ENCODE measurements around the gene PYGL.
"Not testable (repeated sequence)": the region's sequence is repeated elsewhere in the genome, so short reads cannot be mapped to it uniquely, and the experiment has no call there.

Gene PYGL

GRCh38 chr14:50924843-50925242 lies 19.4 kb downstream of the PYGL start:
- DNase-seq: no peak

GRCh38 chr14:50924236-50924635 lies 20.0 kb downstream of the PYGL start:
- DNase-seq: no peak

GRCh38 chr14:50922803-50923202 lies 21.5 kb downstream of the PYGL start:
- no peak for DNase-seq

DNA sequence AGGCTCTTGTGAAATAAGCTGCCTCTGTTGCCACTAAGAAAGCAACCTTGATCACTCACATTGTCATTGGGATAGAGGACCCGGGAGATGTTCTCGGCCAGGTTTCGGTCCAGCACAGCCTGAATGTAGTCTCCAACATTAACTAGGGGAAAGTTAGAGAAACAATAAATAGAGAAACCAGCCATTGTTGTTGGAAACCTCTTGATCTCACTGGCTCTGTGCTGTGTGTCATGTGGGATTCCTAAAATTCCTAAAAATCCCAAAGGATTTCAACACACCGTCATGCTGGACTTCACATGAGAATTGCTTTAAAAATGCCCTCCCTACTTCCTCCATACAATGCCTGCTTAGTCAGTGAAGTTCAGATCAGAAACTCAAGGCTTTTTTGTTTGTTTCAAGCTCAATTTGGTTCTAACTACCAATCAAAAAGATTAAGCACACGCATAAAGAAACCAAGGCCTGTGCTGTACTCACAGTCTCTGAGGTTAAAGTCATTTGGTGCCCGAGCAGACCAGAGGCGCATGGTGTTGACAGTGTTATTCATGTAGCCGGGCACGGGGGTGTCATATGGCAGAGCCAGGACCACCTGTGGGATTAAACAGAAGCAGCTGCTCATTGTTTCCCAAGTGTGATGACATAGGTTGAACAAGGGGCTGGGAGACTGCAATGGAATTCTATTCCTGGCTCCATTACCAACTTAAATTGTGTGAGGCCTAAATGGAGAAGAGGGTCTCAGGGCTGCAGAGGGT lies 23.6 kb downstream of the PYGL start:
- DNase-seq: no peak

DNA sequence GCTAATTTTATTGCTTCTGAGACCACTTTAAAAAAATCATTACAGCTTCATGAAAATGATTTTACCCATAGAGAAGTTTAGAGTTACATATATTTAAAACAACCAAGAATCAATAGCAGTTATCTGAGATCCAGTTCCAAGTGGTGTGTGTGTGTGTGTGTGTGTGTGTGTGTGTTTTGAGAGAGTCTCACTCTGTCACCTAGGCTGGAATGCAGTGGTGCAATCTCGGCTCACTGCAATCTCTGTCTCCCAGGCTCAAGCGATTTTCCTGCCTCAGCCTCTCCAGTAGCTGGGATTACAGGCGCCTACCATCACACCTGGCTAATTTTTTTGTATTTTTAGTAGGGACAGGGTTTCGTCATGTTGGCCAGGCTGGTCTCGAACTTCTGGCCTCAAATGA lies 24.8 kb downstream of the PYGL start:
- not testable (repeated sequence) for DNase-seq

- DNase-seq: no peak
Observed at GRCh38 chr14:50917449-50917848, 26.8 kb downstream of the PYGL start.

DNA sequence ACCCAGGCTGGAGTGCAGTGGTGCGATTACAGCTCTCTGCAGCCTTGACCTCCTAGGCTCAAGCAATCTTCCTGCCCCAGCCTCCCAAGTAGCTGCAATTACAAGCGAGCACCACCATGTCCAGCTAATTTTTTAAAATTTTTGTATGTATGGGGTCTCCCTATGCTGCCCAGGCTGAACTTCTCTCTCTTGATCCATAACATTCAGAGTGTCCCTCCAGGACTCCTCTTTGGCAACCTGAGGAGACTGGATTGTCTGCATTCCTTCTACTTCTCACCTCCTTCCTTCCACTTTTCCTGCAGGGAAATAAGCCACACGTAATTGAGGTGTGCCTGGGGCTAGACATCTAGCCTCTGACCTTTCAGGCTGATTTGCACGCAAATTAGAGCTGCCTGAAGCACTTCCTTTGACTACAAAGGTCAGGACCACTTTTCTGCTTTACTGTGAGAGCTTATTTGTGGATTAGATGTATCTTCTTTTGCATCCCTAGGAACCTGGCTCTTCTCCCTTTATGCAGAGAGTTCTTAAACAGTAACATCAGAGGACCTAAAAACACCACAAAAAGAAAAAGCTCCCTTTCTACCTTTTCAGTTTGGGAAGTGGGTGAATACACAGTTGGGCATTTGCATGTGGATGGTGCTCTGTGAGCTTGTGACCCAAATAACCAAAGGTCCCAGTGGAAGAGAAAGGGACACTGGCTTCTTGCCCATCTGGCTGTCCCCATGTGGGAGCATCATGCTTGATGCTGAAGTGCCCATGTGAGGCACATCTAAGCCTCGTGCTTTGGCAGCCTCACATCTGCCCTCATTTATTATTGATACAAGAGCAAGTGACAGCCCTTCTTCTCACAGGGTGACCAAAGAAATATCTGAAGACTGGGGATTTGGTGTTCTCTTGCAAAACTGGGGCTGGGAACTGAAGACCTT lies 33.5 kb downstream of the PYGL start:
- DNase-seq: no peak

- no peak for DNase-seq
Observed at GRCh38 chr14:50906326-50907065, 37.8 kb downstream of the PYGL start.

DNA sequence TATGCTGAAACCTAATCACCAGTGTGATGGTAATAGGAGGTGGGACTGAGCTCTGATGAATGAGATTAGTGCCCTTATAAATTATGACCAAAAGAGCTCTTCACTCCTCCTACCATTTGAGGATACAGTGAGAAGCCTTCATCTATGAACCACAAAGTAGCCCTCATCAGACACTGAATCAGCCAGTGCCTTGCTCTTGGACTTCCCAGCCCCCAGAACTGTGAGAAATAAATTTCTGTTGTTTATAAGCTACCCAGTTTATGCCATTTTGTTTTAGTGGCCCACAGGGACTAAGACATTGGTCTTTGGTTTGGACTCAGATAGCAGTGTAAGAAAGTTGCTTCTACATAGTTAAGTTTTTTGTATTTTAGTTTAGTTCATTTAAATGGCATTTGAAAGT lies 39.6 kb downstream of the PYGL start:
- DNase-seq: no peak

DNA sequence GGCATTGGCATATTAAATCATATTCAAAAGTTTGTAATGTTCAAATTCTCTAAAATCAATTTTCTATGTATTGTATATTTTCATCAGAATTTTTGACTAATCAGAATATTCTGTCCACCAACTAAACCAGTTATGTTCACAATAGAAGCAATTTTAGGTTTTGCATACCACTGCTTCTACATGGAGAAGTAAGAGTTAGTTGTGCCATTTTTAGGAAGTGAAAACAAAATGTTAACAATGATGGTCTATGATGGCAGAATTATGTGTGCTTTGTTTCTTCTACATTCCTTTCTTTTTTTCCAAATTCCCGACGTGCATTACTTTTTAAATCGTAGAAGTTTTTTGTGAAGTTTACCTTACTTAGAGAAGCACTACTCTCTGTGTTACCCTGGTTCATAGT lies 42.9 kb downstream of the PYGL start:
- DNase-seq: no peak

GRCh38 chr14:50897658-50898175 lies 46.6 kb downstream of the PYGL start:
- DNase-seq: no peak

DNA sequence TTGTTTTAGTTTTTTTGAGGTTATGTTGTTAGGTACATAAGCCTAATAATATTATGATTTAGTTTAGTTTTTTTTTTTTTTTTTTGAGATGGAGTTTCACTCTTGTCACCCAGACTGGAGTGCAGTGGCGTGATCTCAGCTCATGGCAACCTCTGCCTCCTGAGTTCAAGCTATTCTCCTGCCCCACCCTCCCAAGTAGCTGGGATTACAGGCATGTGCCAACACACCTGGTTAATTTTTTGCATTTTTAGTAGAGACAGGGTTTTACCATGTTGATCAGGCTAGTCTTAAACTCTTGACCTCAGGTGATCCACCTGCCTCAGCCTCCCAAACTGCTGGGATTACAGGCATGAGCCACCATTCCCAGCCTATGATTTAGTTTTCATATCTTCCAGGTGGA lies 47.3 kb downstream of the PYGL start:
- not testable (repeated sequence) for DNase-seq

DNA sequence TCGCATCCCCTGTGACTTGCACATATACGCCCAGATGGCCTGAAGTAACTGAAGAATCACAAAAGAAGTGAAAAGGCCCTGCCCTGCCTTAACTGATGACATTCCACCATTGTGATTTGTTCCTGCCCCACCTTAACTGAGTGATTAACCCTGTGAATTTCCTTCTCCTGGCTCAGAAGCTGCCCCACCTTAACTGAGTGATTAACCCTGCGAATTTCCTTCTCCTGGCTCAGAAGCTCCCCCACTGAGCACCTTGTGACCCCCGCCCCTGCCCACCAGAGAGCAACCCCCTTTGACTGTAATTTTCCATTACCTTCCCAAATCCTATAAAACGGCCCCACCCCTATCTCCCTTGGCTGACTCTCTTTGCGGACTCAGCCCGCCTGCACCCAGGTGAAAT lies 47.9 kb downstream of the PYGL start:
- DNase-seq: not testable (repeated sequence)

- DNase-seq: no peak
Observed at GRCh38 chr14:50892255-50892654, 52.0 kb downstream of the PYGL start.

DNA sequence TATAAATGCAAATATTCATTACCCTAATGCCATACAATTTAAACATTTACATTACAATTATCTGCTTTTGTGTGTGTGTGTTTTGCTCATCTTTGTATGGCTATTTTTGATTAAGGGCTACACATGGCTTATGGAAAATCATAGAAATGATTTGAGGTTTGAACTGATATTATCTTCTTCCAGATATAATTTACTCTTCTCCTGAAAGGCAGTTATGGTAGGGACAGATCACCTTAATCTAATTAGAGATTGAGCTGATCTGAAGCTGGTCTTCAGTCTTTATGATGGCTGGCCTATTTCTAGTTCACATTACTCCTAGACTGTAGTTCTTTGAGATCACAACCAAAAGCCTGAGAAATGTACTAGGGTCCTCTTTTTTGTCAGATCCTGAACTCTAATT lies 56.8 kb downstream of the PYGL start:
- no peak for DNase-seq

DNA sequence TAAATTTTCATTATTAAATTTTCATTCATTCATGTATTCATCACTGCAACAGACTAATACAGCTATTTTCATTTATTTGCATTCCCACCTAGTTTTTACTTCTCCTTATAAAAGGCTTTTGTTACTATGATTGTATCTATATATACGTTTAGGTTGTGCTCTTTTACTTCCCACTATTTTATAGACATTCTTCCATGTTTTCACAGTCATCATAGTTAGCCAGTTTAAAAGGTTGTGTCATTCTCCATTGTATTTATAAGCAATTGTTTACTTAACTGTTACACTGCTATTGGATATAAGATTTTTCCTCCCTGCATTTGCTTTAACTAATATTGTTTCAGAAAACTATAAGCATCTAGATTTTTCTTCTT lies 60.5 kb downstream of the PYGL start:
- DNase-seq: no peak

- no peak for DNase-seq
Observed at GRCh38 chr14:50882932-50883826, 61.1 kb downstream of the PYGL start.

GRCh38 chr14:50875359-50876070 lies 68.8 kb downstream of the PYGL start:
- DNase-seq: no peak

- no peak for DNase-seq
Observed at GRCh38 chr14:50874757-50875156, 69.5 kb downstream of the PYGL start.

DNA sequence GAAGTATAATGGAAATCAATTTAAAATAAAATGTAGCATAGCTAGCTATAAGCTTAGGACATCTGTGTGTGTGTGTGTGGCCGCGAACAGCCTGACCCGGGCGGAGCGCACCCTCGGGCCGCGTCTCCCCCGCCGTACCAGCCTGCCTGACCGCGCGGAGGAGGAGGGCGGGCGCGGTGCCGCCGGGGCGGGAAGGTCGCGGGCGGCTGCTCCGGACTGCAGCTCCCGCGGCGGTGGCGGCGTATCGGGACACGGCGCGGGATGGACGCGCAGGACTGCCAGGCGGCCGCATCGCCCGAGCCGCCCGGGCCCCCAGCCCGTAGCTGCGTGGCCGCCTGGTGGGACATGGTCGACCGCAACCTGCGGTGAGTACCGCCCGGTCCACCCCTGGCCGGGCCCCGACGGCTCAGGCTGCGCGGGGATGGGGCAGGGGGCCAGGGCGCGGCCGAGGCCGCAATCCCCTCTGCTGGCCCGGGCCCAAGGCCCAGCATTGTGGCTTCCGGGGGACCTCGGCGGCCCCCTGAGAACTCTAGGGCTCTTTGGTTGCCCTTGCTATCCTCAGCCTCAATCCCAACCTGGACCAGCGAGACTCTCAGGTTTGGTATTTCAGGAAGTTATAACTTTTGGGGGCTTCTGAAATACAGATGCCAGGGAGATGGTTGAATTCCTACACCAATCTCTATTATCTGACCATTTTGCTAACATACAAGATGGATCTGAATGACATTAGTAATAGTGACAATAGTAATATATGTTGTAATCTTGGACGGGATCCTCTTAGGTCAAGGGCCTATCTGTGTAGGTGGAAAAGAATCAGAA lies 72.2 kb downstream of the PYGL start, which contains the start of gene ABHD12B:
TSS of gene ABHD12B (plus strand) at position 140 of the 819 bp plus-strand sequence. CDS start at position 262, 122 bp downstream.
- no peak for DNase-seq

Data from cortex of kidney (tissue), 1 donor.